ENCODE data around the gene ADM2. TPM values are rescaled to one million over a fixed set of nuclear protein-coding genes. Genes with fewer than 3 reads are reported as not detected.

Gene ADM2
- total and polyA plus RNA-seq, 2 donors (not counting 1 experiment from before 2014, with no cell fraction given), result 0.73 to 5.8 TPM

DNA sequence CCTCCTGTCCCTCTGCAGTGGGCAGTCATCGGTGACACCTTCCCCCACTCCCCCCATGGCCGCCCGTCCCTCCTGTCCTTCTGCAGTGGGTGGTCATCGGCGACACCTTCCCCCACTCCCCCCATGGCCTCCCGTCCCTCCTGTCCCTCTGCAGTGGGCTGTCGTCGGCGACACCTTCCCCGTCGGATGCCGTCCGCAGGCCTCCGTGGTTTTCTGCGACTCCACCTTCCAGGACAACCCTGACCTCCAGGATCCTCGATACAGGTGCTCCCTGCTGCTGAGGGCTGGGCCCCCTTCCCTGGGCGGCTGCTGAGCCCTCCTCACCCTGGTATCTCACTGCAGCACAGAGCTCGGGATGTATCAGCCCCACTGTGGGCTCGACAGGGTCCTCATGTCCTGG lies 7.5 kb downstream of the ADM2 start:
- no peaks in the 10 kb centered on the region for H3K36me3 ChIP-seq (ENCODE audit: control insufficient read depth, insufficient read depth, low read length)
- no peaks in the 10 kb centered on the region for H3K27me3 ChIP-seq (ENCODE audit: control insufficient read depth, insufficient read depth, low read length)

DNA sequence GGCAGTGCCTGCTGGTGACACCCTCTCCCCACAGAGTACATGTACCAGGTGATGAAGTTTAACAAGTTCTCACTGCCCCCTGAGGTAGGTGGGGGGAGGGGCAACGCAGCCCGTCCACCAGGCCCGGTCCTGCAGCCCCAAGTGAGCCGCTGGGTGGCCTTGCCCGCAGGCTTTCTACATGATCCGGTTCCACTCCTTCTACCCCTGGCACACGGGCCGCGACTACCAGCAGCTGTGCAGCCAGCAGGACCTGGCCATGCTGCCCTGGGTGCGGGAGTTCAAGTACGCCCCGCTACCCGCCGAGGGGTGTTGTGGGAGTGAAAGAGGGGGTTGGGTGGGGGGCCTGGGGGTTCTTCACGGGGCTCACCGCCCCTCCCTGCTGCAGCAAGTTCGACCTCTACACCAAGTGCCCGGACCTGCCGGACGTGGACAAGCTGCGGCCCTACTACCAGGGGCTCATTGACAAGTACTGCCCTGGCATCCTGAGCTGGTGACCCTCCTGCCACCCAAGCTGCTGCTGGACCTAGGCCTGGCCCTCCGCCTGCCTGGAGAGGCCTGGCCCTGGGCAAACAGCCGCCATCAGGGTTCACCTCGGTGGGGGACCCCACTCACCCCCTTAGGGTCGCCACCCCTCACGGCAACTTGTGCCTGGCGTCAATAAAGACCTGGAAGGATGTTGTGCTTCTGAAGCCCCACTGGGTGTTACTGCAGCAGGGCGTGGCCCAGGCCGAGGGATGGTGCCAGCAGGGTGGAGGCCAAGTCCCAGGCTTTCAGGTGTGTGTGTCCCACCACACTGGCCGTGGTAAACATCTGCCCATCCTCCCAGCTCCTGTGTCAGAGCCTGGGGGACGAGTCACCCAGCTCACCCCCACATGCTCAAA lies 8.3 kb downstream of the ADM2 start:
- no peak overlapping the region for H3K4me3 ChIP-seq (replicated peaks in 1 of 4; ENCODE audit: control extremely low read depth in 1 of 4, insufficient read depth in 1 of 4, low read depth in 3 of 4, low read length in 4 of 4)
- no peaks in the 10 kb centered on the region for H3K79me2 ChIP-seq (ENCODE audit: control insufficient read depth, insufficient read depth, low read length)
- H3K9me3 ChIP-seq (ENCODE audit: control insufficient read depth, insufficient read depth, low read depth, low read length), result no peaks in the 10 kb centered on the region
- no peaks in the 10 kb centered on the region for H3K27me3 ChIP-seq (ENCODE audit: control insufficient read depth, insufficient read depth, low read length)
- H3K4me1 ChIP-seq (ENCODE audit: control insufficient read depth, extremely low read depth, insufficient read depth, low read length), result no peaks in the 10 kb centered on the region
- no peak overlapping the region for H3K9ac ChIP-seq (ENCODE audit: insufficient read depth, low read length)
- no peak overlapping the region for H2AFZ ChIP-seq (ENCODE audit: low read length)
- H3K36me3 ChIP-seq (ENCODE audit: control insufficient read depth, insufficient read depth, low read length), result no peaks in the 10 kb centered on the region
- DNase-seq (ENCODE audit: low read depth in 2 of 2), result no peak
- H3K27ac ChIP-seq (ENCODE audit: insufficient read depth, low read length), result no peak overlapping the region
- TF ChIP-seq, protein P1, sequence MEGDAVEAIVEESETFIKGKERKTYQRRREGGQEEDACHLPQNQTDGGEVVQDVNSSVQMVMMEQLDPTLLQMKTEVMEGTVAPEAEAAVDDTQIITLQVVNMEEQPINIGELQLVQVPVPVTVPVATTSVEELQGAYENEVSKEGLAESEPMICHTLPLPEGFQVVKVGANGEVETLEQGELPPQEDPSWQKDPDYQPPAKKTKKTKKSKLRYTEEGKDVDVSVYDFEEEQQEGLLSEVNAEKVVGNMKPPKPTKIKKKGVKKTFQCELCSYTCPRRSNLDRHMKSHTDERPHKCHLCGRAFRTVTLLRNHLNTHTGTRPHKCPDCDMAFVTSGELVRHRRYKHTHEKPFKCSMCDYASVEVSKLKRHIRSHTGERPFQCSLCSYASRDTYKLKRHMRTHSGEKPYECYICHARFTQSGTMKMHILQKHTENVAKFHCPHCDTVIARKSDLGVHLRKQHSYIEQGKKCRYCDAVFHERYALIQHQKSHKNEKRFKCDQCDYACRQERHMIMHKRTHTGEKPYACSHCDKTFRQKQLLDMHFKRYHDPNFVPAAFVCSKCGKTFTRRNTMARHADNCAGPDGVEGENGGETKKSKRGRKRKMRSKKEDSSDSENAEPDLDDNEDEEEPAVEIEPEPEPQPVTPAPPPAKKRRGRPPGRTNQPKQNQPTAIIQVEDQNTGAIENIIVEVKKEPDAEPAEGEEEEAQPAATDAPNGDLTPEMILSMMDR (conservative IDR thresholded peaks at IDR 0.05 in 1 of 2, IDR thresholded peaks at IDR 0.05 in 1 of 2; ENCODE audit: low read depth in 1 of 2, low read length in 2 of 2), result no peak
- TF ChIP-seq EZH2 (IDR thresholded peaks at IDR 0.05; ENCODE audit: low read length, missing control alignments), result no peak
- H3K4me2 ChIP-seq (ENCODE audit: extremely low read depth, insufficient read depth, low read length), result no peak overlapping the region
- no peaks in the 10 kb centered on the region for H4K20me1 ChIP-seq (ENCODE audit: control insufficient read depth, extremely low read depth, insufficient read depth, low read length)

More for the DNA sequence above, 7.5 kb downstream of the ADM2 start:
- no peaks in the 10 kb centered on the region for H3K9me3 ChIP-seq (ENCODE audit: control insufficient read depth, insufficient read depth, low read depth, low read length)
- H3K4me3 ChIP-seq (replicated peaks in 1 of 4; ENCODE audit: control extremely low read depth in 1 of 4, insufficient read depth in 1 of 4, low read depth in 3 of 4, low read length in 4 of 4), result no peak overlapping the region
- H3K9ac ChIP-seq (ENCODE audit: insufficient read depth, low read length), result no peak overlapping the region
- H4K20me1 ChIP-seq (ENCODE audit: control insufficient read depth, extremely low read depth, insufficient read depth, low read length), result no peaks in the 10 kb centered on the region
- H3K4me2 ChIP-seq (ENCODE audit: extremely low read depth, insufficient read depth, low read length), result no peak overlapping the region
- no peak for DNase-seq (ENCODE audit: low read depth in 2 of 2)
- H3K4me1 ChIP-seq (ENCODE audit: control insufficient read depth, extremely low read depth, insufficient read depth, low read length), result no peaks in the 10 kb centered on the region
- TF ChIP-seq, protein P1 (conservative IDR thresholded peaks at IDR 0.05 in 1 of 2, IDR thresholded peaks at IDR 0.05 in 1 of 2; ENCODE audit: low read depth in 1 of 2, low read length in 2 of 2), result no peak
- TF ChIP-seq EZH2 (IDR thresholded peaks at IDR 0.05; ENCODE audit: low read length, missing control alignments), result no peak
- no peak overlapping the region for H2AFZ ChIP-seq (ENCODE audit: low read length)
- H3K79me2 ChIP-seq (ENCODE audit: control insufficient read depth, insufficient read depth, low read length), result no peaks in the 10 kb centered on the region
- no peak overlapping the region for H3K27ac ChIP-seq (ENCODE audit: insufficient read depth, low read length)

DNA sequence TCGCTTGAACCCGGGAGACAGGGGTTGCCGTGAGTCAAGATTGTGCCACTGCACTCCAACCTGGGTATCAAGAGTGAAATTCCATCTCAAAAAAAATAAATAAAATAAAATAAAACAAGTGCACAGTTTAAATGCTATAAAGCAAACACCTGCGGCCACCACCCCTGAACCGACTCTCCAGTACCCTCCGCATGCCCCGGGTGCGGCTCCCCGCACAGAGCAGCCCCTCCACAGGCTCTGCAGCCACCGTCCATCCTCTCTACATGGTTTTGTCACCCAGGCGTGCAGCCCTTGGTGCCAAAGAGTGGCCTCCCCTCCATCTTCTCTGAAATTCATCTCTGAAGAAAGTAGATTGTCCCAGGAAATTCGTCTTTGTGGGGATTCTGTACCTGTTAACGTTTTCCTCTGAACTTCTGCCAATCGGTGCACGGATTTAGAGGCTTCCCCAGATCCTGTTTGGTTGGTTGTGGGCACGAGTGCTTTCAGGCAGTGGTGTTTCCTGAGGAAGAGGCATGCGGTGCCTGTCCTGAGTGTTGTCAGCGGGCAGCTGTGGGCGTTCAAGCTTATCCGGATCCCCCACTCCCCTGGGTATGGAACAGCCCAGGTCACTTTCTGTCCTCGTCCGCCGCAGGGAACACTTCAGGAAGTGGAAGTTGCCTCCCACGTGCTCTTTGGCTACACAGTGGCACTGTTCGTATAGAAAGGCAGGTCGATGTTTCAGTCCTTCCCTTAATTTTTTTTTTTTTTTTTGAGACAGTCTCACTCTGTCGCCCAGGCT lies 9.4 kb downstream of the ADM2 start:
- Histone ChIP-seq H3K27ac (ENCODE audit: insufficient read depth, low read length) (no peak overlapping the region), H3K27me3 (ENCODE audit: control insufficient read depth, insufficient read depth, low read length) (no peaks in the 10 kb centered on the region), H3K4me3 (replicated peaks in 1 of 4; ENCODE audit: control extremely low read depth in 1 of 4, insufficient read depth in 1 of 4, low read depth in 3 of 4, low read length in 4 of 4) (no peak overlapping the region), H3K4me1 (ENCODE audit: control insufficient read depth, extremely low read depth, insufficient read depth, low read length) (no peaks in the 10 kb centered on the region), H3K36me3 (ENCODE audit: control insufficient read depth, insufficient read depth, low read length) (no peaks in the 10 kb centered on the region), H3K4me2 (ENCODE audit: extremely low read depth, insufficient read depth, low read length) (no peak overlapping the region), H3K9me3 (ENCODE audit: control insufficient read depth, insufficient read depth, low read depth, low read length) (no peaks in the 10 kb centered on the region), H2AFZ (ENCODE audit: low read length) (no peak overlapping the region), H3K9ac (ENCODE audit: insufficient read depth, low read length) (no peak overlapping the region), H3K79me2 (ENCODE audit: control insufficient read depth, insufficient read depth, low read length) (no peaks in the 10 kb centered on the region), H4K20me1 (ENCODE audit: control insufficient read depth, extremely low read depth, insufficient read depth, low read length) (no peaks in the 10 kb centered on the region)
- TF ChIP-seq, protein P1 (conservative IDR thresholded peaks at IDR 0.05 in 1 of 2, IDR thresholded peaks at IDR 0.05 in 1 of 2; ENCODE audit: low read depth in 1 of 2, low read length in 2 of 2), result no peak
- no peak for TF ChIP-seq EZH2 (IDR thresholded peaks at IDR 0.05; ENCODE audit: low read length, missing control alignments)
- no peak for DNase-seq (ENCODE audit: low read depth in 2 of 2)

All from fibroblast of lung (primary cell).